IMR-90 (cell line): ENCODE data around the gene NOX3.
A peak's percentile ranks its signal among the peaks of the same experiment; 100 is the strongest.

Experiments
- CEBPB ChIP-seq: IDR thresholded peaks from 2 replicates; pipeline ENCODE4 v1.6.1; 2012; ENCODE audit warnings: low read depth, low read length, improper control_type of control experiment
- CTCF ChIP-seq: conservative IDR thresholded peaks from 2 replicates; pipeline ENCODE4 v1.5.1; 2012; ENCODE audit warnings: mild to moderate bottlenecking, low read depth, low read length, improper control_type of control experiment
- MAFK ChIP-seq: IDR thresholded peaks from 2 replicates; pipeline ENCODE4 v1.6.1; 2012; ENCODE audit warnings: low read depth, low read length, improper control_type of control experiment

- no peak for TF ChIP-seq MAFK
- no peak for TF ChIP-seq CTCF
- TF ChIP-seq CEBPB = peak; percentile 81
Observed at GRCh38 chr6:155364844-155365437, 90.7 kb downstream of the NOX3 start.
